ENCODE measurements around the gene FEN1.

The FEN1 gene

DNA sequence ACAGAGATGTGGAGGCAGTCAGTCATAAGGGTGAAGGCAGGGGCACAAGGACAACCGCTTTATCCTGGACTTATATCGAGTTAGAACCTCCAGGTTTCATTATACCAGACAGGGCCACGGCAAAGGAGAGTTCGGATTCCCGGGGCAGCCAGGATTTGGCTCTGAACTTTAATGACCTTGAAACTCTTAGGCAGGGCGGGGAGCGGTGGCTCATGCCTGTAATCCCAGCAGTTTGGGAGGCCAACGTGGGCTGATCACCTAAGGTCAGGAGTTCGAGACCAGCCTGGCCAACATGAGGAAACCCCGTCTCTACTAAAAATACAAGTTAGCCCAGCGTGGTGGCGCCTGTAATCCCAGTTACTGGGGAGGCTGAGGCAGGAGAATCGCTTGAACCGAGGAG is 41.3 kb upstream of the FEN1 start:
- CTCF ChIA-PET, result interaction anchor here (1.0 to 6.6 kb wide), 9 partner anchors 12 to 147 kb away, joined by 3 to 91 read pairs (median 4); partner anchors contain the start of genes FEN1 and TMEM258
- POLR2A ChIA-PET, result no interaction called here
- TF ChIP-seq, protein P1, sequence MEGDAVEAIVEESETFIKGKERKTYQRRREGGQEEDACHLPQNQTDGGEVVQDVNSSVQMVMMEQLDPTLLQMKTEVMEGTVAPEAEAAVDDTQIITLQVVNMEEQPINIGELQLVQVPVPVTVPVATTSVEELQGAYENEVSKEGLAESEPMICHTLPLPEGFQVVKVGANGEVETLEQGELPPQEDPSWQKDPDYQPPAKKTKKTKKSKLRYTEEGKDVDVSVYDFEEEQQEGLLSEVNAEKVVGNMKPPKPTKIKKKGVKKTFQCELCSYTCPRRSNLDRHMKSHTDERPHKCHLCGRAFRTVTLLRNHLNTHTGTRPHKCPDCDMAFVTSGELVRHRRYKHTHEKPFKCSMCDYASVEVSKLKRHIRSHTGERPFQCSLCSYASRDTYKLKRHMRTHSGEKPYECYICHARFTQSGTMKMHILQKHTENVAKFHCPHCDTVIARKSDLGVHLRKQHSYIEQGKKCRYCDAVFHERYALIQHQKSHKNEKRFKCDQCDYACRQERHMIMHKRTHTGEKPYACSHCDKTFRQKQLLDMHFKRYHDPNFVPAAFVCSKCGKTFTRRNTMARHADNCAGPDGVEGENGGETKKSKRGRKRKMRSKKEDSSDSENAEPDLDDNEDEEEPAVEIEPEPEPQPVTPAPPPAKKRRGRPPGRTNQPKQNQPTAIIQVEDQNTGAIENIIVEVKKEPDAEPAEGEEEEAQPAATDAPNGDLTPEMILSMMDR (IDR thresholded peaks at IDR 0.05; ENCODE audit: control extremely low read depth, extremely low read depth, low read depth, missing control alignments), result no peak
- no peak for DNase-seq (ENCODE audit: extremely low spot score)

DNA sequence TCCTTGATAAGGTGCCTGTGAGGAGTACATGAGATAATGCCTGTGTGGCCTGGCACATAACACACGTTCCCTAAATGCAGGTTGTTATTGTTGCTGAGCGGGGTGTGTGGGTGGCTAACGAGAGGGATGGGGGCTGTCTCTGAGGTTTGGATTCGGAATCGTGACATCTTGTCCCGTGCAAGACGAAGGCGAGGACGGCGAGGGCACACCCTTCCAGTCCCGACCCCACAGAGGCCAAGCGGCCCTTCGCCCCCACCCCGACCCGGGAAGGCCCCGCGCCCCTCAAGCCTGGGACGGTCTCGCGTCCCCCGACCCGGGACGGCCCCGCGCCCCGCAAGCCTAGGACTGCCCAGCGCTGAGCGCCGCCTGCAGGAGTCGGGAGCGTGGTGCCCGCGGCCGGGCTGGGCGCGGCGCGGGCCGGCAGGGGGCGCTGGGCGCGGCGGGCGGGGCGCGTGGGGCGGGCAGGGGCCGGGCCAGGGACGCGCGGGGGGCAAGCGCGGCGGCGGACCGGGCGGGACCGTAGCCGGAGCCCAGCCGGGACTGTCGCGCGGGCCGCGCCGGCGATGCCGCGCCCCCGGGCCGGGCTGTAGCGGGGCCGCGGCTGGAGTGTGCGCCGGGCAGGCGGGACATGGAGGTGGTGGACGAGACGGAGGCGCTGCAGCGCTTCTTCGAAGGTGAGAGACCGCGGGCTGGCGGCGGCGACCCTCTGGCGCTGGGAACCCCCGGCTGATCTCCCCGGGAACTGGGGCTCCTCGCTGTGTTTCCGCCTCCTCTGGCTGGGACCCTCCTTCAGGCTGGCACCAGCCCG is 40.4 kb upstream of the FEN1 start, which contains the start of gene MYRF:
Gene MYRF, plus strand, starts transcription at position 520 of the 808 bp plus-strand sequence. Its CDS starts 109 bp downstream, at position 629.
- CTCF ChIA-PET, result interaction anchor here (1.2 to 6.6 kb wide), 5 partner anchors 19 to 114 kb away, joined by 3 to 91 read pairs (median 7); partner anchors contain the start of genes FEN1 and TMEM258
- POLR2A ChIA-PET, result no interaction called here
- peak; percentile 83 for DNase-seq (ENCODE audit: extremely low spot score)
- TF ChIP-seq, protein P1 (IDR thresholded peaks at IDR 0.05; ENCODE audit: control extremely low read depth, extremely low read depth, low read depth, missing control alignments), result peak; percentile 92

DNA sequence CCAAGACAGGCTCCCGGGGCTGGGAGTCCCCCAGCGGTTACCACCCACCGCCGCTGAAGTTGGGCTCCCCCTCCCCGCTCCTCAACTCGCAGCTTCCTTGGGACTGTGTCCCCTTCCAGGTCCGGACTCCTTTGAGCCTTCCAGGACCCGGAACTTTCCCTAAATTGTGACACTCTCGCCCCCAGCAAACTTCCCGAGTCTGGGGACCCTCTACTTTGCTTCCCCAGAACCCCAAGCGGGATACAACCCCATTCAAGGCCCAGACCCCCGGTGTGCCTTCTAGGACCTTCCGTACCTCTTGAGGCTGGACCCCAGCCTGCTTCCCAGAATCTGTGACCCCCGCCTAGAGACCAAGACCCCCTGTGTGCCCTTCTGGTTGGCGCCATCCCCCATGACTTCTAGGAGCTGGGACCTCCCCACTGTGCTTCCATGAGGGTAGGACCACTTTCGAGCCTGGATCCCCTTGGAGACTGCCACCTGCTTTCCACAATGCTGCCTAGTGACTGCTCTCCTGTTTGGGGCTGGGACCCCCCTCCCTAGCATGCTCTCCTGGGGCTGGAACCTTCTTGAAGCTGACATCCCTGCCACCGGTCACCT is 39.7 kb upstream of the FEN1 start:
- TF ChIP-seq, protein P1 (IDR thresholded peaks at IDR 0.05; ENCODE audit: control extremely low read depth, extremely low read depth, low read depth, missing control alignments), result no peak
- no peak for DNase-seq (ENCODE audit: extremely low spot score)
- POLR2A ChIA-PET, result no interaction called here
- CTCF ChIA-PET, result interaction anchor here (0.9 to 3.0 kb wide), 5 partner anchors 13 to 34 kb away, joined by 3 to 11 read pairs (median 4); no protein-coding TSS in a partner anchor

DNA sequence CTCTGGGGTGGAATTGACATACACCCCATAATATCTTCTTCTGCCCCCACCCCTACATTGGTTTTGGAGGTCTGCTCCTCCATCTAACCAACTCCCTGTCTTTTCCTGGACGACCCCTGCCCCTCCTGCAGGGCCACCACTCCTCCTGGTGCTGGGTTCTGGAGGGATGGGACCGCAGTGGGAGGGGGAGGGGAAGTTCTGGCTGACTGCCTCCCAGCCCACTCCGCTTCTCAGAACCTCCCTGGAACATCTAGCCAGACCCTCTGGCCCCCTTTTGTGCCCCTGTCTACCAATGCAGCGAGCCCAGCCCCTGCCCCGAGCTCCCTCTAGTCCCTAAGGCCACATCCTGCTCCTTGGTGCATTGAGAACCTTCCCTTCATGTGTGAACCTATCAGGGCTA is 39.0 kb upstream of the FEN1 start:
- ChIA-PET CTCF (interaction anchor here (0.9 to 3.0 kb wide), 5 partner anchors 12 to 33 kb away, joined by 3 to 11 read pairs (median 4); no protein-coding TSS in a partner anchor), POLR2A (no interaction called here)
- TF ChIP-seq, protein P1 (IDR thresholded peaks at IDR 0.05; ENCODE audit: control extremely low read depth, extremely low read depth, low read depth, missing control alignments), result no peak
- no peak for DNase-seq (ENCODE audit: extremely low spot score)

DNA sequence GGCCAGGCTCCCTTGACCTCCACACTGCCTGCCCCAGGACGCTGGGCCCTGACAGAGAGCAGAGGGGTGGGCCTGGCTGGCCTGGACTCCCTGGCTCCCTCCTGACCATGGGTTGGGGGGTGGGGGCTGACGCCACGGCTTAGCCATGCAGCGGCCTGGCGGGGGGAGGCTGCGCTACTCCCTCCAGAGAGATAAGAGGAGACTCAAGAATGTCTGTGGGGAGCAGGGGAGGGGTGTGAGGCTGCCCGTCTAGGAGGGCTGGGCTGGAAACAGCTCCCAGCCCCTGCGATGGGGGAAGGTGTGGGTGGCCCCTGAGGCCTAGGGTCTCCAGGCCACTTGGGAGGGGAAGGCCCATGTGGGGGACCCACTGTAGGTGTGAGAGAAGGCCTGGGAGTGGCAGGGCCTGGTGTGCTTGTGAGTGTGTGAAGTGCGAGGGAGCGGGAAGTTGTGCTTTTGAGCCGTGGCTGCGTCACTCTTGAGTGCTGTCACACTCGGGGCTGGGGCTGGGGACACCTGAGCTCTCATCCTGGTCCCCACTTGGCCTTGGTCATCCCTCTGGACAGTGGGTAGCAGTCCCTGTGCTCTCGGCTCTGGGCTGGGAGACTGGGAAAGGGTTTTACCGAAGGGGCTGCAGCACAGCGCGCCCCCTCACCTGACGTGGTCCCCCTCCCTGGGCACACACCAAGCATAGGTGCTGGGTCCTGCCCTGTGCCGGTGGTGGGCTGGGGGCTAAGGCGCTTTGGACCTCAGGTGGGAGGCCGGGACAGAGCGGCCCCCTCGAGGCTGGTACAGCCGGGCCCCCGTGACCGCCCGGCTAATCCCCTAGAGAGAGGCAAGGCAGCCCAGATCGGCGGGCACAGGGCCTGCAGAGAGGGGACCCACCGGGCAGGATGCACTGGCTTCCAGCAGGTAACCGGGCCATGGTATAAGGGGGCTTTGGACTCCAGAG is 37.9 kb upstream of the FEN1 start:
- TF ChIP-seq, protein P1 (IDR thresholded peaks at IDR 0.05; ENCODE audit: control extremely low read depth, extremely low read depth, low read depth, missing control alignments), result no peak
- ChIA-PET POLR2A (no interaction called here), CTCF (interaction anchor here (1.4 to 3.0 kb wide), 4 partner anchors 7 to 22 kb away, joined by 4 to 11 read pairs (median 6); no protein-coding TSS in a partner anchor)
- DNase-seq (ENCODE audit: extremely low spot score), result no peak

DNA sequence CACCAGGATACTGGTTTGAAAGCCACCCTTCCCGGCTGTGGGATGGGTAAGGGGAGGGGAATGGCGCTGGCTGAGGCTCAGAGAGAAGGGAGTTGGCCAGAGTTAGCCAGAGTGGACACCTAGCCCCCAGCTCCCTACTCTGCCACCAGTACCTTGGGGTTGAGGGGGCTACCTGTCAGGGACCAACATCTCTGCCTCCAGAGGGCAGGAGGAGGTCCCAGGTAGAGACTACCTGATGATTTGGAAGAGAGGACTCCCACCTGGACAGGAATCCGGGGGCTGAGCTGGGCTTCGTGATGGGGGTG is 36.6 kb upstream of the FEN1 start:
- TF ChIP-seq, protein P1 (IDR thresholded peaks at IDR 0.05; ENCODE audit: control extremely low read depth, extremely low read depth, low read depth, missing control alignments), result no peak
- ChIA-PET POLR2A (no interaction called here), CTCF (interaction anchor here (1.4 to 1.9 kb wide), 3 partner anchors 9 to 23 kb away, joined by 4 to 6 read pairs (median 4); no protein-coding TSS in a partner anchor)
- no peak for DNase-seq (ENCODE audit: extremely low spot score)

Data from GM10248 (cell line).